HepG2 (cell line): ENCODE measurements around the gene NFKBIL1. TPM values are rescaled to one million over a fixed set of nuclear protein-coding genes. Genes with fewer than 3 reads are reported as not detected.

Source experiments
- ADNP ChIP-seq: sonication (generic); formaldehyde crosslinking; IDR thresholded peaks from 2 replicates; pipeline ENCODE4 v1.4.0; 2020; ENCODE audit warnings: missing genetic modification reagents
- AGO2 ChIP-seq: fragments of 200-400 bp; formaldehyde crosslinking; optimal IDR thresholded peaks from 2 replicates; pipeline ENCODE3; 2017; ENCODE audit warnings: mild to moderate bottlenecking, low read depth, low read length, moderate library complexity
- ARID2 ChIP-seq: sonication (generic); formaldehyde crosslinking; IDR thresholded peaks from 2 replicates; pipeline ENCODE4 v1.8.1; 2022; ENCODE audit warnings: mild to moderate bottlenecking, missing genetic modification reagents, borderline replicate concordance
- CEBPG ChIP-seq: IDR thresholded peaks from 2 replicates; pipeline ENCODE4 v1.6.1; 2016
- CHD2 ChIP-seq: IDR thresholded peaks from 2 replicates; pipeline ENCODE4 v1.6.1; 2011; ENCODE audit warnings: low read depth, low read length, improper control_type of control experiment
- HDAC2 ChIP-seq: sonication (generic); formaldehyde crosslinking; IDR thresholded peaks from 2 replicates; pipeline ENCODE4 v1.4.0; 2020; ENCODE audit warnings: missing genetic modification reagents
- NFYB ChIP-seq: sonication (generic); formaldehyde crosslinking; IDR thresholded peaks from 2 replicates; pipeline ENCODE4 v1.4.0; 2020; ENCODE audit warnings: missing genetic modification reagents
- NR2F6 ChIP-seq, 2 experiments: IDR thresholded peaks; 2 replicates each; pipeline ENCODE4 v1.6.1; 2016; ENCODE audit warnings: antibody characterized with exemption in 1 of 2, mild to moderate bottlenecking in 1 of 2
- POLR2A ChIP-seq, 2 experiments: IDR thresholded peaks; 2 replicates each; pipeline ENCODE4 v1.6.1; 2011; ENCODE audit warnings: low read depth in 2 of 2, low read length in 2 of 2, mild to moderate bottlenecking in 1 of 2, moderate library complexity in 1 of 2; ENCODE audit not compliant: insufficient read depth in 1 of 2
- RARG ChIP-seq: sonication (generic); formaldehyde crosslinking; IDR thresholded peaks from 2 replicates; pipeline ENCODE4 v1.4.0; 2020; ENCODE audit warnings: low read depth, mild to moderate bottlenecking, missing genetic modification reagents
- RBM39 ChIP-seq: fragments of 200-400 bp; formaldehyde crosslinking; IDR thresholded peaks from one replicate; pipeline ENCODE4 v1.6.1; 2018; ENCODE audit warnings: antibody characterized with exemption, mild to moderate bottlenecking, low read depth, low read length; ENCODE audit not compliant: poor library complexity, severe bottlenecking
- SMAD3 ChIP-seq: sonication (generic); formaldehyde crosslinking; IDR thresholded peaks from 2 replicates; pipeline ENCODE4 v1.4.0; 2020; ENCODE audit warnings: missing genetic modification reagents
- SMYD3 ChIP-seq: sonication (generic); formaldehyde crosslinking; IDR thresholded peaks from 2 replicates; pipeline ENCODE4 v1.8.1; 2023; ENCODE audit warnings: mild to moderate bottlenecking, missing genetic modification reagents
- SNAI1 ChIP-seq: sonication (generic); formaldehyde crosslinking; IDR thresholded peaks from 2 replicates; pipeline ENCODE4 v1.5.0; 2020; ENCODE audit warnings: mild to moderate bottlenecking, missing genetic modification reagents, borderline replicate concordance
- ZBTB20 ChIP-seq: sonication (generic); formaldehyde crosslinking; IDR thresholded peaks from 2 replicates; pipeline ENCODE4 v1.8.1; 2023; ENCODE audit warnings: missing genetic modification reagents, low read depth, mild to moderate bottlenecking, borderline replicate concordance
- ZEB1 ChIP-seq: IDR thresholded peaks from 2 replicates; pipeline ENCODE4 v1.6.1; 2012; ENCODE audit warnings: mild to moderate bottlenecking, low read depth, inconsistent platforms; ENCODE audit not compliant: insufficient replicate concordance
- ZFP37 ChIP-seq: sonication (generic); formaldehyde crosslinking; IDR thresholded peaks from 2 replicates; pipeline ENCODE4 v1.4.0; 2020; ENCODE audit warnings: missing genetic modification reagents, borderline replicate concordance
- ZNF260 ChIP-seq: sonication (generic); formaldehyde crosslinking; IDR thresholded peaks from 2 replicates; pipeline ENCODE4 v1.4.0; 2020; ENCODE audit warnings: missing genetic modification reagents, low read depth, mild to moderate bottlenecking, borderline replicate concordance
- ZNF331 ChIP-seq: sonication (generic); formaldehyde crosslinking; IDR thresholded peaks from 2 replicates; pipeline ENCODE4 v1.4.0; 2020; ENCODE audit warnings: missing genetic modification reagents
- ZNF383 ChIP-seq: sonication (generic); formaldehyde crosslinking; IDR thresholded peaks from 2 replicates; pipeline ENCODE4 v1.4.0; 2020; ENCODE audit warnings: missing genetic modification reagents, mild to moderate bottlenecking, borderline replicate concordance
- ZNF547 ChIP-seq: sonication (generic); formaldehyde crosslinking; IDR thresholded peaks from 2 replicates; pipeline ENCODE4 v1.5.1; 2020; ENCODE audit warnings: mild to moderate bottlenecking, missing genetic modification reagents
- ZSCAN9 ChIP-seq: IDR thresholded peaks from 2 replicates; pipeline ENCODE4 v1.6.1; 2016; ENCODE audit warnings: borderline replicate concordance
- polyA plus RNA-seq, 8 experiments: library from polyadenylated mRNA; depleted of rRNA in 3 of 8; stranded (reverse) in 7 of 8; unstranded in 1 of 8; fragments of >200 nt; fragmentation: Illumina TruSeq in 4 of 8; extraction: Trizol in 4 of 8; gene quantifications; 2 replicates each; pipeline versions ENCODE4 v1.2.1 to v1.2.3, GENCODE V29; 2011 to 2016; ENCODE audit warnings: low read depth in 4 of 8, missing spikeins in 1 of 8, mixed read lengths in 1 of 8; ENCODE audit not compliant: insufficient read depth in 1 of 8
- total RNA-seq, 5 experiments: library from RNA; depleted of rRNA; stranded (reverse); fragments of >200 nt; fragmentation: Illumina TruSeq; extraction: Trizol; gene quantifications; 2 replicates each; pipeline ENCODE4 v1.2.3, GENCODE V29; 2016; ENCODE audit warnings: low read depth in 1 of 5
- TF ChIP-seq, protein P1 (sequence below): sonication (generic); formaldehyde crosslinking; IDR thresholded peaks from 2 replicates; pipeline ENCODE4 v1.4.0; 2020; ENCODE audit warnings: low read depth, mild to moderate bottlenecking, missing genetic modification reagents
- TF ChIP-seq, protein P2 (sequence below): IDR thresholded peaks from 2 replicates; pipeline ENCODE4 v1.6.1; 2016
- TF ChIP-seq, protein P3 (sequence below): sonication (generic); formaldehyde crosslinking; IDR thresholded peaks from 2 replicates; pipeline ENCODE4 v1.4.0; 2020; ENCODE audit warnings: low read depth, missing genetic modification reagents

Gene NFKBIL1
- total and polyA plus RNA-seq, 2 of the 13 experiments (the other 11 are each of a cell fraction or from before 2014, with no cell fraction given) = 9.7 to 19.5 TPM

DNA sequence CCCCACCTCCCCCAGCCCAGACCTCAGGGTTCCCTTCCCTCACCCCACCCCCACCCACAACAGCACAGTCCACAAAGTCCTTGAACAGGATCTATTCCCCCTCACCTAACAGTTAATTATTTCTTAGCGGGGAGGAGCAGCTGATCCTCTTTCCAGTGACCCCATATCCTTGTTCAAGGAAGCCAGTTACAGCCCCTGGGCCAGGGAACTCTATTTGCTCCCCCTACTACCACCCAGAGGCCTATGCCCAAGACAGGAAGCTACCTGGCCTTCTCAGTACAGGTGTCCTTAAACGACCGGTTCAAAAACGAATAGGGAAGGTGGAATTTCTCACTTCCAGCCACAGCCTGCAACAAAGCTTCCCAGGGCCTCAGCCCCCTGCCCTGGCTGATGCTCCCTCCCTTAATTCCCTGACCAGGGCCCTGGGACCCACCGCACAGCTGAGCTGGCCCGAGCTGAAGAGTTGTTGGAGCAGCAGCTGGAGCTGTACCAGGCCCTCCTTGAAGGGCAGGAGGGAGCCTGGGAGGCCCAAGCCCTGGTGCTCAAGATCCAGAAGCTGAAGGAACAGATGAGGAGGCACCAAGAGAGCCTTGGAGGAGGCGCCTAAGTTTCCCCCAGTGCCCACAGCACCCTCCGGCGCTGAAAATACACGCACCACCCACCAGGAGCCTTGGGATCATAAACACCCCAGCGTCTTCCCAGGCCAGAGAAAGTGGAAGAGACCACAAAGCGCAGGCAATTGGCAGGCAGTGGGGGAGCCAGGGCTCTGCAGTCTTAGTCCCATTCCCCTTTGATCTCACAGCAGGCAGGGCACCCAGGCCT is 17.9 kb upstream of the NFKBIL1 start (continued):
- TF ChIP-seq, protein P1, sequence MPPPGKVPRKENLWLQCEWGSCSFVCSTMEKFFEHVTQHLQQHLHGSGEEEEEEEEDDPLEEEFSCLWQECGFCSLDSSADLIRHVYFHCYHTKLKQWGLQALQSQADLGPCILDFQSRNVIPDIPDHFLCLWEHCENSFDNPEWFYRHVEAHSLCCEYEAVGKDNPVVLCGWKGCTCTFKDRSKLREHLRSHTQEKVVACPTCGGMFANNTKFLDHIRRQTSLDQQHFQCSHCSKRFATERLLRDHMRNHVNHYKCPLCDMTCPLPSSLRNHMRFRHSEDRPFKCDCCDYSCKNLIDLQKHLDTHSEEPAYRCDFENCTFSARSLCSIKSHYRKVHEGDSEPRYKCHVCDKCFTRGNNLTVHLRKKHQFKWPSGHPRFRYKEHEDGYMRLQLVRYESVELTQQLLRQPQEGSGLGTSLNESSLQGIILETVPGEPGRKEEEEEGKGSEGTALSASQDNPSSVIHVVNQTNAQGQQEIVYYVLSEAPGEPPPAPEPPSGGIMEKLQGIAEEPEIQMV = no peak
- TF ChIP-seq ZEB1 = peak; percentile 64
- no peak for TF ChIP-seq SNAI1
- TF ChIP-seq ARID2 (CRISPR knock-in tag) = no peak
- TF ChIP-seq, protein P2, sequence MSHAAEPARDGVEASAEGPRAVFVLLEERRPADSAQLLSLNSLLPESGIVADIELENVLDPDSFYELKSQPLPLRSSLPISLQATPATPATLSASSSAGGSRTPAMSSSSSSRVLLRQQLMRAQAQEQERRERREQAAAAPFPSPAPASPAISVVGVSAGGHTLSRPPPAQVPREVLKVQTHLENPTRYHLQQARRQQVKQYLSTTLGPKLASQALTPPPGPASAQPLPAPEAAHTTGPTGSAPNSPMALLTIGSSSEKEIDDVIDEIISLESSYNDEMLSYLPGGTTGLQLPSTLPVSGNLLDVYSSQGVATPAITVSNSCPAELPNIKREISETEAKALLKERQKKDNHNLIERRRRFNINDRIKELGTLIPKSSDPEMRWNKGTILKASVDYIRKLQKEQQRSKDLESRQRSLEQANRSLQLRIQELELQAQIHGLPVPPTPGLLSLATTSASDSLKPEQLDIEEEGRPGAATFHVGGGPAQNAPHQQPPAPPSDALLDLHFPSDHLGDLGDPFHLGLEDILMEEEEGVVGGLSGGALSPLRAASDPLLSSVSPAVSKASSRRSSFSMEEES (CRISPR knock-in tag) = no peak
- no peak for TF ChIP-seq CHD2
- no peak for TF ChIP-seq CEBPG (CRISPR knock-in tag)
- TF ChIP-seq ZBTB20 = no peak
- no peak for TF ChIP-seq ZSCAN9
- no peak for TF ChIP-seq ADNP (CRISPR knock-in tag)
- no peak; the same call in 1 of the 2 replicates for TF ChIP-seq ZNF331
- TF ChIP-seq ZFP37 (CRISPR knock-in tag) = no peak
- TF ChIP-seq, protein P3, sequence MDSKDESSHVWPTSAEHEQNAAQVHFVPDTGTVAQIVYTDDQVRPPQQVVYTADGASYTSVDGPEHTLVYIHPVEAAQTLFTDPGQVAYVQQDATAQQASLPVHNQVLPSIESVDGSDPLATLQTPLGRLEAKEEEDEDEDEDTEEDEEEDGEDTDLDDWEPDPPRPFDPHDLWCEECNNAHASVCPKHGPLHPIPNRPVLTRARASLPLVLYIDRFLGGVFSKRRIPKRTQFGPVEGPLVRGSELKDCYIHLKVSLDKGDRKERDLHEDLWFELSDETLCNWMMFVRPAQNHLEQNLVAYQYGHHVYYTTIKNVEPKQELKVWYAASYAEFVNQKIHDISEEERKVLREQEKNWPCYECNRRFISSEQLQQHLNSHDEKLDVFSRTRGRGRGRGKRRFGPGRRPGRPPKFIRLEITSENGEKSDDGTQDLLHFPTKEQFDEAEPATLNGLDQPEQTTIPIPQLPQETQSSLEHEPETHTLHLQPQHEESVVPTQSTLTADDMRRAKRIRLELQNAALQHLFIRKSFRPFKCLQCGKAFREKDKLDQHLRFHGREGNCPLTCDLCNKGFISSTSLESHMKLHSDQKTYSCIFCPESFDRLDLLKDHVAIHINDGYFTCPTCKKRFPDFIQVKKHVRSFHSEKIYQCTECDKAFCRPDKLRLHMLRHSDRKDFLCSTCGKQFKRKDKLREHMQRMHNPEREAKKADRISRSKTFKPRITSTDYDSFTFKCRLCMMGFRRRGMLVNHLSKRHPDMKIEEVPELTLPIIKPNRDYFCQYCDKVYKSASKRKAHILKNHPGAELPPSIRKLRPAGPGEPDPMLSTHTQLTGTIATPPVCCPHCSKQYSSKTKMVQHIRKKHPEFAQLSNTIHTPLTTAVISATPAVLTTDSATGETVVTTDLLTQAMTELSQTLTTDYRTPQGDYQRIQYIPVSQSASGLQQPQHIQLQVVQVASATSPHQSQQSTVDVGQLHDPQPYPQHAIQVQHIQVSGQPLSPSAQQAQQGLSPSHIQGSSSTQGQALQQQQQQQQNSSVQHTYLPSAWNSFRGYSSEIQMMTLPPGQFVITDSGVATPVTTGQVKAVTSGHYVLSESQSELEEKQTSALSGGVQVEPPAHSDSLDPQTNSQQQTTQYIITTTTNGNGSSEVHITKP (CRISPR knock-in tag) = no peak
- no peak for TF ChIP-seq ZNF260 (CRISPR knock-in tag)
- no peak for TF ChIP-seq NR2F6 (IDR thresholded peaks at IDR 0.05)
- TF ChIP-seq NR2F6 (CRISPR knock-in tag; IDR thresholded peaks at IDR 0.05) = peak; percentile 33; the same call in 1 of the 2 replicates
- no peak for TF ChIP-seq ZNF383 (CRISPR knock-in tag)
- TF ChIP-seq RBM39 = no peak
- no peak for TF ChIP-seq RARG
- no peak for TF ChIP-seq SMAD3
- TF ChIP-seq AGO2 = peak; percentile 99
- TF ChIP-seq POLR2A (IDR thresholded peaks at IDR 0.05; ENCODE audit: insufficient read depth in 1 of 2, low read depth in 2 of 2, low read length in 2 of 2) = peak in 1 of 2 experiments; percentile 61; a peak in 1 of 4 replicates
- no peak for TF ChIP-seq ZNF547 (CRISPR knock-in tag)
- no peak for TF ChIP-seq SMYD3 (CRISPR knock-in tag)
- TF ChIP-seq NFYB (CRISPR knock-in tag) = no peak
- TF ChIP-seq HDAC2 (CRISPR knock-in tag) = no peak
